ENCODE data around the gene MRPL3.
"Not testable (repeated sequence)": the region's sequence is repeated elsewhere in the genome, so short reads cannot be mapped to it uniquely, and the experiment has no call there.

Gene MRPL3

DNA sequence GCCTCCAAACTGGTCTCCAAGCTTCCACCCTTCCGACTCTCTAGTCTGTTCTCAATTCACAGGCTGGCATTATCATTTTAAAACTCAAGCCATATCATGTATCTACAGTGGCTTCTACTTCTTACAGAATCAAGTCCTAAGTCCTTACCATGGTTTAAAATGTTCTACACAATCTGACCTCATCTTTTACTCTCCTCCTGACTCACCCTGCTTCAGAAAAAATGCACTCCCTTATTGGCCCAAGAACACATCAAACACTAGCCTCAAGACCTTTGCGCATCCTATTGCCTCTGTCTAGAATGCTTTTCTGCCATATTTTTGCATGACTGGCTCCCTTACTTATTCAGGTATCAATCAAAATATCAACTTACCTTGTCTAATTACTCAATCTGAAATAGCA lies 11.0 kb downstream of the MRPL3 start:
- no peak for DNase-seq

DNA sequence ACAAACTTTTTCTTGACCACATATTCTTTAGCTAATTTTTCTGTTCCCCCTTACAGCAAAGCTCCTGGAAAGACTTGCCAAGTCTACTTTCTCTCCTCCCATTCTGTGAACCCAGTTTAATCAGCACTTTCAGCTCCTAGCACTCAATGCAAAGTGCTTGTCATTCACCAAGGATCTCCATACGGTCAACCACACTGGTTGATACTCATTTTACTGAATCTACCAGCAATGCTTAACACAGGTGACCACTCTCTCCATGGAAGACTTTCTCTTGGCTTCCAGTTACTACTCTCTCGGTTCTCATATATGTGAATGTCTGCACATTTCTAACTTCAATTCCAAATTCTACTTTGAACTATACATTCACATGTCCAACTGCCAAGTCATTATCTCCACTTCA lies 11.7 kb downstream of the MRPL3 start:
- DNase-seq, result no peak

DNA sequence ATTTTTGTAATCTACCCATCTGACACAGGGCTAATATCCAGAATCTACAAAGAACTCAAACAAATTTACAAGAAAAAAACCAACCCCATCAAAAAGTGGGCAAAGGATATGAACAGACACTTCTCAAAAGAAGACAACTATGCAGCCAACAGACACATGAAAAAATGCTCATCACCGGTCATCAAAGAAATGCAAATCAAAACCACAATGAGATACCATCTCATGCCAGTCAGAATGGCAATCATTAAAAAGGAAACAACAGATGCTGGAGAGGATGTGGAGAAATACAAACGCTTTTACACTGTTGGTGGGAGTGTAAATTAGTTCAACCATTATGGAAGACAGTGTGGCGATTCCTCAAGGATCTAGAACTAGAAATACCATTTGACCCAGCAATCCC lies 16.2 kb downstream of the MRPL3 start:
- DNase-seq, result not testable (repeated sequence)

DNA sequence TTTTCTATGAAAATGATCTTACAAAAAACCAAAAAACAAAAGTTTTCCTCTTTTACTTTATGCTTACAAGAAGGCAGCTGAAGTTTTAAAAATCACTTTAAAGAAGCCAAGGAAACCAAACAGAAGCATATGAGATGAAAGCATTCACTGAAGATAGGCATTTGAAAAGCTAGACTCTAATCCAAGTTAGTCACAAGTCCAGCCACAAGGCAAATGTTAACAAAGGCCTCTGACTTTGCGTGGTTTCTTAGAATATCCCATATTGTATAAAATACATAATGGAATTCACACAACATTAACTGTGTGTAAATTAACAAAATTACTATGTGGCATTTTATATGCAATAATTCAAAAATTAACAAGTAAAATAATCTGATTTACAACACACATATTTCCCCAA lies 17.7 kb downstream of the MRPL3 start:
- no peak for DNase-seq

DNA sequence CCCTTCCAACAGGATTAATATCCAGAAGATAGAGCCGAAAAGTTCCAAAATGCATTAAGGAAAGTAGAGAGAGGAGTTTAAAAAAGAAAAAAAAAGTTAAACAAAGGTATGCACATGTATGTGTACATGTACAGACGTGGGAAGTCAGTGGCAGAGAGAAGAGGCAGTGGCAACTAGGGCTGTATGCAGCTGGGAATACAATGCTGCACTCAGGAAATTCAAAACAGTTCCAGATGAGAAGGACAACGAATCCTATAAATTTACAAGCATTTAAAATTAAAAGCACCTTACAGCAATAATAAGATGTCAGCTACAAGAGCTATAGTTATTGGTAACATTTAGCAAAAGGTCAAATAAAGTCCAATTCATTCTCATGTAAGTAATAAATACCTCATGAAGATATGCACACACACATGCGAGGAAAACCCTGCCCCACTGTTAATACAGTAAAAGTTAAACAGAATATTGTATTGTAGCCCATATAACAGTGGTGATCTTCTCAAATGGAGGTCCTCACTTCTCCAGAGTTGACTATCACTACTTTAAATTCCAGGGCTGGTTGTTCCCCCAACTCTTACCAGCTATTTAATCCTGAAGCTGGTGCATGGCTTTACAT lies 18.2 kb downstream of the MRPL3 start:
- no peak for DNase-seq

DNA sequence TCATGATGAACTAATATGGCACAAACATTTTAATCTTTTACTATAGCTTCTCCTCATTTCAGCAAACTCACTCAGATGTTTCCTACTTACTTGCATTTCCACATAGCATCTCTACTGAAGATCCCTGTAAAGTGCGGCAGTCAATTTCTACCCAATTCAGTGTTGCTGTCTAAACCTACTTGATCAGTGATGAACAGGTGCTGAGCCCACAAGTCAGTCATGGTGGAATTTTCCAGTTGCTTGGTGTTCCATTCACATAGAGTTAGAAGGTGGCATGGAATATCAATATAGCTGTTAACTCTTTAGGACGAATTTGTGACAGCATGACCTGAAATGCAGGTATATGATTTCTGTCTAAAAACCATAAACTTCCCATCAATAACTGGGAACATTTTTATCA lies 22.7 kb downstream of the MRPL3 start:
- DNase-seq, result no peak

DNA sequence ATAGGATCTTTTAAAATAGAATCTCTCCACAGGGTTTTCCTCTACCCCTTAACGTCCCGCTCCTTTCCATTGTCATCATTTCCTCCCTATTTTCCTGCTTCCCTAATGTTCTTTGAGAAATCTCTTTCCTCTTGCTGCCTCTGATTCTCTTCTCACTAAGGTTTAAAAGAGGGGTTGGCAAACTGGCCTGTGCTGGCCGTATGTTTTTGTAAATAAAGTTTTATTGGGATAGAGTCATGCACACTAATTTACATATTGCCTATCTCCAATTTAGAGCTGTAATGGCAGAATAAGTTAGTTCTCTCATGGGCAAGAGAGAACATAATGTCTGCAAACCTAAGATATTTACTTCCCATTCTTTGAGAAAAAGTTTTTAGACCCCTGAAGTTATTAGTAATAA lies 25.0 kb downstream of the MRPL3 start:
- DNase-seq, result no peak

DNA sequence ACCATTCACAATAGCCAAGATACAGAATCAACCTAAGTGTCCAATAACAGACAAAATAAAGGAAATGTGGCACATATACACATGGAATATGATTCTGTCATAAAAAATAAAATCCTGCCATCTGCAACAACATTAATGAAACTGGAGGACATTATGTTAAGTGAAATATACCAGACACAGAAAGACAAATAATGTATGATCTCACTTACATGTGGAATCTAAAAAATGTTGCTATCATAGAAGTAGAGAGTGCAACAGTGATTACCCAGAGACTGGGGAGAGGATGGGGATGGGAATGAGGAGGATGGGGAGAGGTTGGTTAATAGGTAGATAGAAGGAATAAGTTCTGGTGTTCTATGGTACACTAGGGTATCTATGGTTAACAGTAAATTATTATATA lies 28.7 kb downstream of the MRPL3 start:
- DNase-seq, result no peak

DNA sequence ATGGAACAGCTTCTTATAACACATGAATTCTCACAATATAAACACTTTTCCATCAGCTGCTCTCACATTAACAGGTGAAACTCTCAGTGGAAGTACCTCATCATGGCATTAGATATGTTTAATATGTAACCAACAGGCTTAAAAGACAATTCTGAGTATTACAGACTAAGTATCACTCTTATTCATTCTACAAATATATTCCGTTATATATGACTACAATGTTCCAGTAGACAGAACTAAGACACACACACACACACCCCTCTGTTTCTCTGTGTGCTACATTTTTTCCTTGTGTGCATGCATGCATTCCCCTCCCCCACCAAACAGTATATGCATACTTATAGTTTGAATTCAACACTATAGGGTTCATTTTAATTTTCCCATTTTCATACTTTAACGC lies 32.4 kb downstream of the MRPL3 start:
- no peak for DNase-seq

DNA sequence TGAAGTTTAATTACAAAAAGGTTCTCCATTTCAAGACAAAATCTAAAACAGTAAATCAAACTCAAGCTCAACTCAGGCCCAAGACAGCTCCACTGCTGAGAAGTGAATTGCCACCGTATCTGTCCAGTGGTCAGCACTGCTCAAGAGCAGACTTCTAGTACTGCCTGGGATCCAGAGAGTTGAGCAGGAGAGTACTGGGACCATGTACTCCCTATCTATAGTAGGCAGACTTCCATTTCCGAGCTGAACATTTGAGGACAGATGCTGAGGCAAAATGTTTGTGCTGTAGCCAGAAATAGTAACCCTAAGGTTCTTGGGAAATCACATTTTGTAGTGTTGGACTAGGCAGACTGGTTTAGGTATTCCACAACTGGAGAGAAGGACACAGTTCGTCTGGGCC lies 44.1 kb downstream of the MRPL3 start:
- DNase-seq, result no peak

DNA sequence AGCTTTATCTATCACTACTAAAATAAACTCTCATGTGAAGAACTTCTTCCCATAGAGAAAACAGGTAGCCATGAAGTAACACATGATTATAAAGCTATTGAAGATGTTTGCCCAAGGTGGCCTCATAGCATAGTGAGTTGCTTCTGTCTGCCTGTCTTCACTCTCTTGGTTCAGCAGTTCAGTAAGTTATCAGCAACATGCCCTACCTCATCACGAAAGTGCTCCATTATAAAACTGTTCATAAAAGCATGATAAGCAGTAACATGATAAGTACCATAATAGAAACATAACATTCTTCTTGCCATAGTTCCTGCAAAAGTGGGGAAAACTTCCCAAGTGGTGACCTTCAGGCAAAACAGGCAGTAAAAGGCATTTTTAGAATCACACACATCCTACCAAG lies 45.6 kb downstream of the MRPL3 start:
- no peak for DNase-seq

DNA sequence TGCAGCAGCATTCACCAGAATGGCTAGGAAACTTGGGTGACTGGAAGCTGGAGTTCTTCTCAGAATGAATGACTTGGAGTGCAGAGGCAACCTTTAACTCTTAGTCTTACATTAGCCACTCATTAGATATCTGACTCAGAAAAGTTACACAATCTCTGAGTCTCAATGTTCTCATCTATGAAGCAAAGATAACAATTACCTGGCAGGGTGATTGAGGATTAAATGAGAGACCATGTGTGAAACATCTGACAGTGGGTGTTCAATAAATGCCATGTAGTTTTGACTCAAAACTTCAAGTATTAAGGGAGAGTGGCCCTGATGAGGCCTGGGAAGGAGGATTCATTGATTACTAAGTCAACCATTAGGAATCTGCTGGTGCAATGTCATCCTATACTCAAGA lies 48.3 kb downstream of the MRPL3 start:
- no peak for DNase-seq

DNA sequence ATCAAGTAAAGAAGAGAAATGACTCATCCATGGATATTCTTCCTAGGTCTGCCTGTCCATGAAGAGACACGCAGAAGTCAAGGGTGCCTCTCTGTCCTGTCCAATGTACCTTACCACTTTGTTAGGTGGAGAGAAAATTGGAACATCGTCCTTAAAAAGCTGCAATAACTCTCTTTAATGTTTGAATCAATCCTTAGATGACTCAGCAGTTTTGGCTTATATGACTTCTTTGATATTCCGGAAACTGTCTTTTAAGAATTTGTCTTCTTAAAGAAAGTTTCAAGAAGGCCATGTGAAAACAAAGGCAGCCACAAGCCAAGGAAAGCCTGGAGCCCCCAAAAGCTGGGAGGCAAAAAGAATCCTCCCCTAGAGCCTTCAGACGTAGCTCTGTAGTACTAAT lies 49.2 kb downstream of the MRPL3 start:
- DNase-seq, result no peak

DNA sequence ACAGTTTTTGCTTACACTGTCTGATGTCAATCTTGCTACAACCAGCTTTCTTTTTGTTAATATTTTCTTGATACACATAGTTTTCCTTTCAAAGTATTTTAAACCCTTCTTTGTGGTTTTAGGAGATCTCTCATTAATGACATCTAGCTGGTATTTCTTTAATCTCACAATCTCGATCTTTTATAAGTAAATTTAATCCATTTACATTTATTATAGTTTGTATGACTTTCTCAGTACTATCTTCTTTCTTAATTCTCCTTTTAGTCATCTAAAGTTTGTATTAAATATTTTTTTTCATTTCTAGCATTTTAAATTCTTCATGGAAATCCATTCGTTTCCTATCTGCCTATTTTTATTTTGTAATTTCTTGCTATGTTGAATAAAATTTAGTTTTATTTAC lies 55.4 kb downstream of the MRPL3 start:
- no peak for DNase-seq

DNA sequence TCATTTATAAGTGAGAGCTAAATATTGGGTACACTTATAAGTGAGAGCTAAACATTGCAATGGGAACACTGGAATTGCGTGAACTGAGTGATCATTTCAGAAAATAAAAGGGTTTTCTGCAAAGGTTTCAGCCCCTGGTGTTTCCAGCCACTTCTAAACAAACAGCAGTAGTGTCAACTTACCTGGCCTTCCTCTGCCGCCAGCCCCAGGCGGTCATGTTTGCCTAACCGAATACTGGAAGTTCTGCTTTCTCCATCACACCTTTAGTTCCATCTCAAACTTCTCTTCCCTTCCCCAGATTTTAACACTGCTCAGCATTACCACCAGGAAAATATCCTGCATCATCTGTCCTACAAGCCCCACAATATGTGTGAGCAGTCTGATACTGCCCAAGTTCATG lies 58.6 kb downstream of the MRPL3 start:
- DNase-seq, result no peak

DNA sequence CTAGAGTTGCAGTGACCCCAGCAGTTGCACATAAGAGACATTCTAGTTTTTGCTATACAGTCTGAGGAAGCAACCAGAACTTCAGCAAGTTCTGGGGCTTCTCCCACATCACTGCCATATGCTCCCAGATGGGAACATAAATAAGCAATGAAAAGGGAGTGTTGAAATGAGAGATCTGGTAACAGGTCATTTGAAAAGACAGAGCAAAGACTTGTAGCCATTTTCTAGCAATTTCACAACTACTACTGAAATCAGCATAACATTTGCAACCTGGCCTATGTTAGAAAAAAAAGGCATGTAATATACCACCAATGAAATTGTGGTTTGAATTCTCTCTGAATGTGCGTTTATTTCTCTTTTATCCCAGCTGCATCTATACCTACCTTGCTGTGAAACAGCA lies 63.7 kb downstream of the MRPL3 start:
- DNase-seq, result no peak

DNA sequence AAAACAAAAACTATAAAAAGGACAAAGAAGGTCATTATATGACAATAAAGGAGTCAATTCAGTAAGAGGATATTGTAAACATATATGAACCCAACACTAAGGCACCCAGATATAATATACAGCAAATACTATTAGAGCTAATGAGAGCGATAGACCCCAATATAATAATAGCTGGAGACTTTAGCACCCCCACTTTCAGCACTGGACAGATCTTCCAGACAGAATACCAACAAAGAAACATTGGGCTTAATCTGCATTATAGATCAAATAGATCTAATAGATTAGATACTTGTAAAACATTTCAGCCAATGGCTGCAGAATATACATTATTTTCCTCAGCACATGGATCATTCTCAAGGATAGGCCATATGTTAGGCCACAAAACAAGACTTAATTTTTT lies 67.8 kb downstream of the MRPL3 start:
- DNase-seq, result no peak

DNA sequence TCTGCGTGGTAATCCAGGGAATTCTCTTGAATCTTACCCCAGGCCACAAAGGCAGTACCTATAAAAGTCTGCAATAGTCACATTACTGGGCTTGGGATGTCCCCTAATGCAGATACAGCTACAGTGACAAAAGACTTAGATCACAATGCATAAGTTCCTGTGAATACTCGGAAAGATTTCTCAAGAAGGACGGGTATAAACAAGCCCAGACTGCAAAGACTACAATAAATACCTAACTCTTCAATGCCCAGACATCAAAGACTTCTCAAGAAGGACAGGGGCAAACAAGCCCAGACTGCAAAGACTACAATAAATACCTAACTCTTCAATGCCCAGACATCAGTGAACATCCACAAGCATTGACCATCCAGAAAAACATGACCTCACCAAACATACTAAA lies 70.3 kb downstream of the MRPL3 start:
- no peak for DNase-seq

DNA sequence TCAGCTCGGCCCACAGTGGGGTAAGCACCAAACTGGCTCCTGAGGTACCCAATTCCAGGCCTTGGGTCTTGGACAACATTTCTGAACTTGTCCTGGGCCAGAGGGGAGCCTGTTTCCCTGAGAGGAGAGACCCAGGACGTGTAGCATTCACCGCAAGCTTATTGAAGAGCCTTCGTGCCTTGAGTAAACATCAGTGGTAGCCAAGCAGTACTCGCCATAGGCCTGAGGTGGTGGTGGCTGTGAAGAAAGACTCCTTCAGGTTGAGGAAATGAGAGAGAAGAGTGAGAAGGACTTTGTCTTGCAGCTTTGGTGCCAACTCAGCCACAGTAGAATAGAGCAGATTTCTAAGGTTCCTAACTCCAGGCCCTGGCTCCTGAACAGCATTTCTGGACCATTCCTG lies 71.0 kb downstream of the MRPL3 start:
- no peak for DNase-seq

DNA sequence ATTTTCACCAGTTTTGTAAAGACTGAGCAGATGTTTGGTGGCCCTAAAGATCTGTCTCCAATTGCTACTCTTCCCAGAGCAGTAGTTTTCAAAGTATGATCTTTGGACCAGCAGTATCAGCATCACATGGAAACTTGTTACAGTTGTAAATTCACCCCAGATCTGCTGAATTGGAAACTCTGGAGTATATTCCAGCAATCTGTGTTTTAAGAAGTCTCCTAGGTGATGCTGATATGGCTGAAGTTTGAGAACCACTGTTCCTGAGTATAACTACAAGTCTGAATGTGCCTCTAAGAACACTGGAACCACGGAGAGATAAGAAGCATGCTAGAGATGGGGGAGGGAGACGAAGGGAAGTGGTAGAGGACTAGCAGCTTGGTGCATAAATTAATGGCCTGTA lies 75.5 kb downstream of the MRPL3 start:
- DNase-seq, result no peak

DNA sequence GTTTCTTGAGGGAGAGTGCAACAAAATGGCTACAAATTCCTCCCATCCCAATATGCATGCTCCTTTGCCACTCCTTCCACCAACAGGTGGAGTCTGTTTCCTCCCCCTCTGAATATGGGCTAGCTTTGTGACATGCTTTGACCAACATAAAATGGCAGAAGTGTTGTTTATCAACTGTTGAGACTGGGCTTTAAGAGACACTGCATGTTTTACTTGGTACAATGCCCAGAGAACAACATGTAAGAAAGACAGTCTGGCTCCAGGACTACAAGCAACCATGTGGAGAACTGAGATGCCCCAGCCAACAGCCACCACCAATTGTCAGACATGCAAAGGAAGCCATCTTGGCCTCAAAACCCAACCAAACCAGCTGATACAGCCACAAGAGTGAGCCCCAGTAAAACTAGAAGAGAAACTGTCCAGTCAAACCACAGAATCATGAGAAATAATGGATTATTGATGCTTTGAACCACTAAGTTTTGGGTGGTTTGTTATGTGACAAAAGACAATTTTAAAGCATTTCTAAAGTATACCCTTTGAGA lies 80.7 kb downstream of the MRPL3 start:
- DNase-seq, result no peak

DNA sequence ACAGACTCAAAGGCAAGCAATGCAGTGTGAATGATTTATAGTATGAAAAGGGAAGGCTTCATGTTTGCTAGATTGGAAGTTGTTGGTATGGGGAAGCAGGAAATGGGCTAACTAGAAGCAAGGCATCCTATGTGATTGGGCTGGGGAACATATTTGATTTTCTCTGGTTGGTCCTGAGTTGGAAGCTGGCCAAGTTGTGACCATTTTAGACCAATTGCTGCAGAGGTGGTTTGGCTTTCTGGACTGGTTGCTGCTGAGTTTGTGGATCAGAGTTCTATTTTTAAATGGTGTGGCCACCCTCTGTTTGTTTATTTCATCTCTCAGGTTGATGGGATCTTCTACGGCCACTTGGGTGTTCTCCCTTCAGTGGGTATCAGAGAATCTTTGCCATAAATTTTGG lies 81.5 kb downstream of the MRPL3 start:
- DNase-seq, result no peak

DNA sequence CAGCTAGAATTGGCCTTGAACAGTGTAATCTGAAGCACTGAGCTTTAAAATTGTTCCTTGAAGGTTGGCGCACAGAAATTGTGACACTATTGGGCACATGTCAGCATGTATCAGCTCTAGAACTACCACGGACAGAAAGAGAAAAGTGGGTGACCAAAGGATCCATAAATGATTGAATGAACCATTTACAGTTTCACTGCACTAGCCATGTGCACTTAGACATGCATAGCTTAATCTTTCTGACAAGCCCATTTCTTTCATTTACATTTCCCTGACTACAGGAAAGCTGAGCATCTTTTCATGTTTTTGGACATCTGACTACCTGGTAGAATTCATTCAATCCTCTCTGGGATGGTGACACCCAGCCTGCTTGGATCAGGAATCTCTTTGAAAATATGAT lies 85.0 kb downstream of the MRPL3 start:
- DNase-seq, result no peak
